Tibial artery (tissue), 4 donors: ENCODE results near the gene FBXO9.

ENCODE experiments used
- DNase-seq, 2 donors: peaks; one replicate each; pipeline ENCODE4 v3.0.0-alpha.2; 2019
- H3K27ac ChIP-seq, 2 donors: fragments of 200-600 bp; sonication (generic) in 1 of 2; 1 replicate in 1 of 2; 2 replicates in 1 of 2; pipeline ENCODE4 v1.5.1; 2018 to 2019; ENCODE audit warnings: mild to moderate bottlenecking in 1 of 2
- H3K27me3 ChIP-seq, 2 donors: fragments of 200-600 bp; sonication (generic) in 1 of 2; one replicate each; pipeline versions ENCODE4 v1.5.1 to v1.6.0; 2016 to 2019
- H3K36me3 ChIP-seq, 3 donors: fragments of 200-600 bp; sonication (generic) in 2 of 3; one replicate each; pipeline ENCODE4 v1.5.1; 2016 to 2019; ENCODE audit warnings: mild to moderate bottlenecking in 2 of 3
- H3K4me1 ChIP-seq, 4 donors: fragments of 200-600 bp; sonication (generic) in 2 of 4; 1 replicate in 3 of 4; 2 replicates in 1 of 4; pipeline ENCODE4 v1.5.1; 2016 to 2019
- H3K4me3 ChIP-seq, 2 donors: fragments of 200-600 bp; sonication (generic) in 1 of 2; 1 replicate in 1 of 2; 2 replicates in 1 of 2; pipeline ENCODE4 v1.5.1; 2018 to 2019; ENCODE audit warnings: mild to moderate bottlenecking in 2 of 2
- H3K9me3 ChIP-seq, 3 donors: fragments of 200-600 bp; sonication (generic) in 1 of 3; one replicate each; pipeline ENCODE4 v1.5.1; 2016 to 2019
- CTCF ChIP-seq, 2 experiments: fragments of 200-600 bp in 1 of 2; fragments of 450-650 bp in 1 of 2; IDR thresholded peaks; one replicate each; pipeline ENCODE4 v1.5.1; 2017 to 2019; ENCODE audit warnings: antibody characterized with exemption in 2 of 2, mild to moderate bottlenecking in 1 of 2, moderate library complexity in 1 of 2
- intact Hi-C: fragments of 100-400 bp; cut with DNase I; formaldehyde crosslinking; loops from one replicate; pipeline ENCODE4 v1.15.0; 2023; ENCODE audit warnings: low total_unique reads

Gene FBXO9

GRCh38 chr6:53064726-53065265 lies 408 bp upstream of the FBXO9 start:
- intact Hi-C loops = loop anchor here (2.0 kb wide), 1 partner anchor 70 kb away; the partner anchor contains the start of gene GSTA4
- peak overlapping the region; percentile 72 to 87 for H3K4me3 ChIP-seq
- no peaks in the 10 kb centered on the region for H3K9me3 ChIP-seq
- H3K27me3 ChIP-seq = no peaks in the 10 kb centered on the region
- peak; percentile 98 to 99 for DNase-seq
- H3K36me3 ChIP-seq = no peaks in the 10 kb centered on the region
- no peak for TF ChIP-seq CTCF (IDR thresholded peaks at IDR 0.05)
- peaks cover 0 to 51% (median 30%) of the 10 kb centered on the region in 4 donors for H3K4me1 ChIP-seq
- peak overlapping the region; percentile 92 to 96 for H3K27ac ChIP-seq

GRCh38 chr6:53066077-53066417 lies 843 bp downstream of the FBXO9 start:
- Histone ChIP-seq H3K4me1 (peaks cover 0 to 41% (median 21%) of the 10 kb centered on the region in 4 donors), H3K4me3 (peak overlapping the region; percentile 72 to 87), H3K27me3 (no peaks in the 10 kb centered on the region), H3K36me3 (no peaks in the 10 kb centered on the region), H3K27ac (peak overlapping the region; percentile 92 to 96), H3K9me3 (no peaks in the 10 kb centered on the region)
- peak; percentile 23 to 72 for DNase-seq
- no peak for TF ChIP-seq CTCF (IDR thresholded peaks at IDR 0.05)
- intact Hi-C loops = no loop called here

GRCh38 chr6:53066874-53067706 lies 1.9 kb downstream of the FBXO9 start:
- TF ChIP-seq CTCF (IDR thresholded peaks at IDR 0.05) = no peak
- H3K27ac ChIP-seq = peak overlapping the region in 1 of 2 donors; percentile 92
- intact Hi-C loops = no loop called here
- no peak for DNase-seq
- H3K27me3 ChIP-seq = no peaks in the 10 kb centered on the region
- H3K9me3 ChIP-seq = no peaks in the 10 kb centered on the region
- H3K4me3 ChIP-seq = peak overlapping the region; percentile 72 to 87
- H3K36me3 ChIP-seq = peaks cover 0 to 10% (median under 1%) of the 10 kb centered on the region in 3 donors
- H3K4me1 ChIP-seq = peaks cover 0 to 38% (median 21%) of the 10 kb centered on the region in 4 donors

GRCh38 chr6:53067849-53068361 lies 2.7 kb downstream of the FBXO9 start:
- H3K36me3 ChIP-seq = peaks cover 0 to 15% (median 9%) of the 10 kb centered on the region in 3 donors
- DNase-seq = no peak
- no peak for TF ChIP-seq CTCF (IDR thresholded peaks at IDR 0.05)
- no peaks in the 10 kb centered on the region for H3K9me3 ChIP-seq
- intact Hi-C loops = no loop called here
- no peak overlapping the region for H3K4me3 ChIP-seq
- no peaks in the 10 kb centered on the region for H3K27me3 ChIP-seq
- H3K27ac ChIP-seq = no peak overlapping the region
- H3K4me1 ChIP-seq = peaks cover 0 to 34% (median 18%) of the 10 kb centered on the region in 4 donors

- H3K4me1 ChIP-seq = peaks cover 0 to 30% (median 16%) of the 10 kb centered on the region in 4 donors
- TF ChIP-seq CTCF (IDR thresholded peaks at IDR 0.05) = no peak
- H3K9me3 ChIP-seq = no peaks in the 10 kb centered on the region
- no peaks in the 10 kb centered on the region for H3K27me3 ChIP-seq
- intact Hi-C loops = no loop called here
- H3K4me3 ChIP-seq = no peak overlapping the region
- H3K36me3 ChIP-seq = peaks cover 13 to 28% (median 22%) of the 10 kb centered on the region in 3 donors
- DNase-seq = no peak
- H3K27ac ChIP-seq = no peak overlapping the region
Observed at GRCh38 chr6:53069427-53069826, 4.2 kb downstream of the FBXO9 start.
